ENCODE measurements around the gene CAVIN3.

GRCh38 chr11:6360183-6360582 is 39.9 kb upstream of the CAVIN3 start:
- no peak for TF ChIP-seq CTCF (IDR thresholded peaks at IDR 0.05 in 8 of 11, conservative IDR thresholded peaks at IDR 0.05 in 3 of 11)
- TF ChIP-seq POLR2AphosphoS5 (IDR thresholded peaks at IDR 0.05), result no peak
- TF ChIP-seq POLR2A (IDR thresholded peaks at IDR 0.05), result no peak

All from spleen (tissue), 7 donors.